Measurements from ENCODE around the gene EVPL.
"Not testable (repeated sequence)": the region's sequence is repeated elsewhere in the genome, so short reads cannot be mapped to it uniquely, and the experiment has no call there.

Gene EVPL

DNA sequence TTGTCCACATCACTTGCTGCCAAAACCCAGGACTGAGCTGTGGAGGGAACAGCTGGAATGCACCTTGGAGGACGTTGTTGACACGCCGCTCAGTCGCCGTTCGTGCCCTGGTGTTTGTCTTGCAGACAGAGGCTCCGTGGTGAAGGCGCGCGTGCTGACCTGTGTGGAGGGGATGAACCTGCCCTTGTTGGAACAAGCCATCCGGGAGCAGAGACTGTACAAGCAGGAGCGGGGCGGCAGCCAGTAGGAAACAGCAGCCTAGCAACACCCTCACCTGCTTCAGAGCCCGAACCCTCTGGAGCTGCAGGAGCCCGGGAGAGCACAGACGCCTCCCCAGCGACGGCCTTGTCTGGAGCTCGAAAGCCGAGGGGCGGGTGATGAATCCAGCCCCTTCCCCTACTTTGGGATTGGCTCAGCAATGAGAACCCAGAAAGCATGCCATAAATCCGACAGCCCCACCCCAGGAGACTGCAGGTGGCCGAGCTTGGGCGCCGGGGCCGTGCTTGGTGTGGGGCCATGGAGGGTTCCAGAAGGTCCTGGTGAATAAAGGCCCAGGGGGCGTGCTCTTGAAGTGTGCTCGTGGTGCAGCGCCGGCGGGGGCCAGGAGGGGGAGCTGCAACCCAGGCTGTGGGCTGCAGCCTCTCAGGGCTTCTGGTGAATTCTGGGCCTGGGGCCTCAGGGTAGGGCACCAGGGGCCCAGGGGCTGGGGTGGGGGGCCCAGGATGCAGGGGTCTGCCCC lies 26.9 kb downstream of the EVPL start:
- peak in 1 of 2 donors; percentile 24 for DNase-seq (ENCODE audit: low read depth in 2 of 2, low spot score in 1 of 2)

DNA sequence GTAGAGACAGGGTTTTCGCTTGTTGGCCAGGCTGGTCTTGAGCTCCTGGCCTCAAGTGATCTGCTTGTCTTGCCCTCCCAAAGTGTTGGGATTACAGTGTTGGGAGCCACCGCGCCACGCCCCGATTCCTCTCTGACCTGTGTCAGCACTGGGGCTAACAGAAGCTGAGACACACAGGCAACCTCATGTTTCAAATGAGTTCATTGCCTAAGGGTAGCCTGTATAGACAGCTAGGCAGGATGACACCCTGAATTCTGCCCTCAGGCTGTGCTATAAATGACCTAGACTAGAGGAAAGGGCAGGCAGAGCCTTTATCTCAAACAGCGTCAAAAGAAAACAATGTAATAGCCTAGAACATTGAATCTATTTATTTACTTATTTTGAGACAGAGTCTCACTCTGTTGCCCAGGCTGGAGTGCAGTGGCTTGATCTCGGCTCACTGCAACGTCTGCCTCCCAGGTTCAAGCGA lies 28.7 kb downstream of the EVPL start:
- no peak for DNase-seq (ENCODE audit: low read depth in 2 of 2, low spot score in 1 of 2)

DNA sequence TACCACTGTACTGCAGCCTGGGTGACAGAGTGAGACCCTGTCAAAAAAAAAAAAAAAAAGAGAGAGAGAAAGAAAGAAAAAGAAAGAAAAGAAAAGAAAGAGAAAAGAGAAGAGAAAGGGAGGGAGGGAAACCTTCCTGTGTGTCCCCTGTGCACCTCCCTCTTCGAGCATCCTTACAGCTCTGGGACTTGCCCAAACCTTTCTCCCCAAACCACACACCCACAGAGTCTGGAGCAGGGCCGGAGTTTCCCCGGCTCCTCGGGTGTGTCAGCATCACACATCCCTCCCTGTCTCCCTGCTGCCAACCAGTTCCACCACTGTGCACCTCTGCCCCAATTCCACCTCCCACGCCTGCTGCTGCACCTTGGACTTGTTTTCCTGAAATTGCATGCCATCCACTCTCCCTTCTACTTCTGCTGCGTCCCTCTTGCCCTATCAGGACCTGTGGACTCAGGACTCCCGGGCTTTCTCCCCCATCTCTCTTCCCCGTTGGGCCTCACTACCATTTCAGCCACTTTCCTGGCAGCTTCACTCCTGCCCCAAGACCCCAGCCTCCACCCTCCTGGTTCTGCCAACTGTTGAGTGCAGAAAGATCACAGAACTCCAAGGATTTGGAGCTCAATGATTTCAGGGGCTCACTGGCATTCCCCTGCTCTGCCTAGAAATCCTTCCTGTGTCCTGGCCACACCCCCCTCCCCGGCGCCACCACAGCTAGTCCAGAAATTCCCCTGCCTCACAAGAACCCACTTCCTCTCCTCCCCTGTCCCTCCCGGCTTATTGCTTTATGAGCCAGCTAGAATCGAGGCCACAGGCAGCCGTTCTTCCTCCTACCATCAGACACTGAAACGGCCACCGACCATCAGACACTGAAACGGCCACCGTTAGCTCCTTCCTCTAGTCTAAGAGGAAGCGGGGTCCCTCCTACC lies 30.2 kb downstream of the EVPL start:
- DNase-seq (ENCODE audit: low read depth in 2 of 2, low spot score in 1 of 2) = no peak

DNA sequence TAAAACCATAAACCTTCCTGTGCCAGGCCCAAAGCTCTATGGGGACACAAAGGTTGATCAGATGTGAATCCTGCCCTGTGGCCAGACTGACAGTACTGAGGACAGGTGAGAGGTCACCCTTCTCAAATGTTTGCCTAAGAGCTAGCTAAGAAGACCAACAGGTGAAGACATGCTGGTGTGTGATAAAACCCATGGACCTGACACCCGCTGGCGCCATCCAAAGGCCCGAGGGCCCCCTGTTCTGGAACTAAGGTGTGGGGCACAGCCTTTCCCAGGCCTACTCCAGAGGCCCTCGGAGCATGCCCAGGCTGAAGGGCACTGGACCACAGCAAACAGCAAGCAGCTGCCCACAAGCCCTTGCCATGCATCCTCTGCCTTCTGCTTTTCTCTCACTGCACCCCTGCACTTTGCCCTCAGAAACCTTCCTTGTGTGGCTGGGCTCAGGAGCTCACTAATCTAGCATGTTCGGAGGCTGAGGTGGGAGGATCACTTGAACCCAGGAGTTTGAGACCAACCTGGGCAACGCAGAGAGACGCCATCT lies 31.7 kb downstream of the EVPL start:
- DNase-seq (ENCODE audit: low read depth in 2 of 2, low spot score in 1 of 2) = no peak

DNA sequence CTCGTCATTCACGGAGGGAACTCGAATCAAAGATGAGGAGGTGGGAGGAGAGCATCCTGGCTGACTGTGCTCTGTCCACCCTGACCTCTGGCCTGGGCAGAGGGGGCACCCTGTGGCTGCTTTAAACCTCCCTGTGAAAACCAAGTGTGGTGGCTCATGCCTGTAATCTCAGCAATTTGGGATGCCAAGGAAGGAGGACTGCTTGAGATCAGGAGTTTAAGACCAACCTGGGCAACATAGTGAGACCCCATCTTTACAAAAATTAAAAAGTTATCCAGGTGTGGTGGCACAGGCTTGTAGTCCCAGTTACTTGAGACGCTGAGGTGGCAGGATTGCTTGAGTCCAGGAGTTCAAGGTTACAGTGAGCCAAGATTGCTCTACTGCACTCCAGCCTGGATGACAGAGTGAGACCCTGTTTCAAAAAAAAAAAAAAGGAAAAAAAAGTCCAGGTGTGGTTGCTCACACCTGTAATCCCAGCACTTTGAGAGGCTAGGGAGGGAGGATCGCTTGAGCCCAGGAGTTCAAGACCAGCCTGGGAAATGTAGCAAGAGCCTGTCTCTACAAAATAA lies 32.2 kb downstream of the EVPL start:
- no peak for DNase-seq (ENCODE audit: low read depth in 2 of 2, low spot score in 1 of 2)

DNA sequence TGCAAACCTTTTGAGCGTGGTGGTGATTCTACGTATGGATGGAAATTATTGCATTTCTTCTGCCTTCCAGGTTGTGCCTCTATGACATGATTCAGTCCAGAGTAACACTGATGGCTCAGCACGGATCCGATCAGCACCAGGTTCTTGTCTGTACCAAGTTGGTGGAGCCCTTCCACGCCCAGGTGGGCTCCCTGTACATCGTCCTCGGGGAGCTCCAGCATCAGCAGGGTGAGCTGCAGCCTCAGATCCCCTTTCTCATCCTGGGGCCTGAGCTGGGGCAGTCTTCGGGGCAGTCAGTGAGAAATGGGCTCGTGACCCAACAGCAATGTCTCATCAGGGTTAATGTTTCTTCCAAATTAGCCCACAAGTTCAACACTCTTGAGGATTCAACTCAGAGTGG lies 35.7 kb downstream of the EVPL start:
- no peak for DNase-seq (ENCODE audit: low read depth in 2 of 2, low spot score in 1 of 2)

DNA sequence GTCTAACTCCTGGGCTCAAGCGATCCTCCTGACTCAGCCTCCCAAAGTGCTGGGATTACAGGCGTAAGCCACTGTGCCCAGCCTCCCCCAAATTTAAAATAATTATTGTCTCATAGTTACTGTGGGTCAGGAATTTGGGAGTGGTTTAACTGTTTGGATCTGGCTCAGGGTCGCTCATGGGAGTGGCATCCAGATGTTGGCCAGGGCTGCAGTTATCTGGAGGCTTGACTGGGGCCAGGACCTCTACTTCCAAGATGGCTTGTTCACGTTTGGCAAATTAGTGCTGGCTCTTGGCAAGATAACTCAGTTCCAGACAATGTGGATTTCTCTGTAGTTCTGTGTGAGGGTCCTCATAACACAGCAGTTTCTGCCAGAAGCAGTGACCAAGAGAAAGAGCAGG lies 40.1 kb downstream of the EVPL start:
- DNase-seq (ENCODE audit: low read depth in 2 of 2, low spot score in 1 of 2) = no peak

DNA sequence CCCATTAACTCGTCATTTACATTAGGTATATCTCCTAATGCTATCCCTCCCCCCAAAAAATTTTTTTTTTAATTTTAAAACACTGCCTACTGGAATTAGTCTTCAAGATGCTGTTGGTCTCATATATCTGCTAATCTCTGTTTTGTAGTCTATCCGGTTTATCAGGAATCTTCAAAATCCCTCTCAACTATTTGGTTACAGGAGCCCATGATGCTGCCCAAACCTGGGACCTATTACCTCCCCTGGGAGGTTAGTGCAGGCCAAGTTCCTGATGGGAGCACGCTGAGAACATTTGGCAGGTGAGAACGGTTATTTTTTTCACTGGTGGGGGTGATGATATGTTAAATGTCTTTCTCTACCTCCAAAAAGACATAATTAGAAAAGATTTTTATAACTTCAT lies 41.1 kb downstream of the EVPL start:
- no peak for DNase-seq (ENCODE audit: low read depth in 2 of 2, low spot score in 1 of 2)

DNA sequence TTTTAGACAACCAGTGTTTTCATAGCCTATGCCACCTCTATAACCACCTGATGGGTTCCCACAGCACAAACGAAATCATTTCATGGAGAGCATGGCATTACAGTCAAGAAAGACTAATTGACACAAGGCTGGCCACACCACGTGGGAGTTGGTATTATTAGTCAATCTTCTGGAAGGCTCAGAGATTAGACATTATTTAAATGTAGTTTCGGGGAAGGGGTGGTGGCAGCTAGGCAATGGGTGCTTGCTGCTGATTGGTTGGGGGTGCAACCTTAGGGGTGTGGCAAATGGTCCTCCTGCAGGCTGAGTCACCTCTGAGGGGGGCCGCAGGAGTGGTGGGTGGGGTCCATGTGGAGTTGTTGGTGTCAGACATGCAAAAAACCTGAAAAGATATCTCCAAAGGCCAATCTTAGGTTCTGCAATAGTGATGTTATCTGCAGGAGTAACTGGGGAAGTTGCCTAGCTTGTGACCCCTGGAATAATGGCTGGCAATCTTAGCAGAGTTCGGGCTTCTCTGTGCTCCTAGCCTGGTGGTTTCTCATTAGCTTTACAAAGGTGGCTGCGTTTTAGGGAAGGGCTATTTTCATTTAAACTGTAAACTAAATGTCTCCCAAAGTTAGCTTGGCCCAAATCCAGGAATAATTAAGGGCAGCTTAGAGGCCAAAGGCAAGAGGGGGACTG lies 43.5 kb downstream of the EVPL start:
- DNase-seq (ENCODE audit: low read depth in 2 of 2, low spot score in 1 of 2) = no peak

DNA sequence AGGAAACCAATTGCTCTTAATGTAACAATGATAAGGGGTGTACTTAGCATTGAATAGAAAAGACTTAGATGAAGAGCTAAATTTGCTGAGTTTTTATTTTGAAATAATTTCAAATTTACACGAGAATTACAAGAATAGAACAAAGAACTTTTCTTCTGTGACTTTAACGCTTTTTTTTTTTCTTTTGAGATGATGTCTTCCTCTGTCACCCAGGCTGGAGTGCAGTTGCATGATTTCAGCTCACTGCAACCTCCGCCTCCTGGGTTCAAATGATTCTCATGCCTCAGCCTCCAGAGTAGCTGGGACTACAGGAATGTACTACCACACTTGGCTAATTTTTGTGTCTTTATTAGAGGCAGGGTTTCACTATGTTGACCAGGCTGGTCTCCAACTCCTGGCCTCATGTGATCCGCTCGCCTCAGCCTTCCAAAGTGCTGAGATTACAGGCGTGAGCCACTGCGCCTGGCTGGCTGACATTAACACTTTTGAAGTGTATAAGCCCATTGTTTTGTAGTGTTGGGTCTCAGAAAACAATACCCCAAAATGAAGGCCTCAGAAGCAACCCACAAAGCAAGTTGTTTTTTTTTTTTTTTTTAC lies 46.0 kb downstream of the EVPL start:
- DNase-seq (ENCODE audit: low read depth in 2 of 2, low spot score in 1 of 2) = no peak

DNA sequence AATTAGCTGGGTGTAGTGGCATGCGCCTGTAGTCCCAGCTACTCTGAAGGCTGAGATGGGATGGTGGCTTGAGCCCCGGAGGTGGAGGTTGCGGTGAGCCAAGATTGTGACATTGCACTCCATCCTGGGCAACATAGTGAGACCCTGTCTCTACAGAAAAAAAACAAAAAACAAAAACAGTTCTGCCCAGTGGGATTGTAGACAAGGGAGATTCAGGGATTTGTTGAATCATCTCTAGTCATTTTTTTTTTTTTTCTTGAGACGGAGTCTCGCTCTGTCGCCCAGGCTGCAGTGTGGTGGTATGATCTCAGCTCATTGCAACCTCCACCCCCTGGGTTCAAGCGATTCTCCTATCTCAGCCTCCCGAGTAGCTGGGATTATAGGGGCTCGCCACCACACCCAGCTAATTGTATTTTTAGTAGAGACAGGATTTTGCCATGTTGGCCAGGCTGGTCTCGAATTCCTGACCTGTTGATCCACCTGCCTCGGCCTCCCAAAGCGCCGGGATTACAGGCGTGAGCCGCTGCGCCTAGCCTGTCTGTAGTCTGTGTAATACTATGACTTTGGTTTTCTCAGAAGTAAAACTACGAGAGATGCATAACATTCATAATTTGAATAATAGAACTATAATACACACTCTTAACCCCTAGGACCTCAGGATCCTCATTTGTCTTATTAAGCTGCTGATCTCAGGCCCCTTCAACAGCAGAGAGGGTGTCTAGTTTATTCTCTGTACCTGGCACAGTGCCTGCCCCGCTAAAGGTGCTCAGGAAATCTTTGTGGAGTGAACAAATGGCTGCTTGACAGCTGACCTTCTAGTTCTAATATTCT lies 46.7 kb downstream of the EVPL start:
- no peak for DNase-seq (ENCODE audit: low read depth in 2 of 2, low spot score in 1 of 2)

DNA sequence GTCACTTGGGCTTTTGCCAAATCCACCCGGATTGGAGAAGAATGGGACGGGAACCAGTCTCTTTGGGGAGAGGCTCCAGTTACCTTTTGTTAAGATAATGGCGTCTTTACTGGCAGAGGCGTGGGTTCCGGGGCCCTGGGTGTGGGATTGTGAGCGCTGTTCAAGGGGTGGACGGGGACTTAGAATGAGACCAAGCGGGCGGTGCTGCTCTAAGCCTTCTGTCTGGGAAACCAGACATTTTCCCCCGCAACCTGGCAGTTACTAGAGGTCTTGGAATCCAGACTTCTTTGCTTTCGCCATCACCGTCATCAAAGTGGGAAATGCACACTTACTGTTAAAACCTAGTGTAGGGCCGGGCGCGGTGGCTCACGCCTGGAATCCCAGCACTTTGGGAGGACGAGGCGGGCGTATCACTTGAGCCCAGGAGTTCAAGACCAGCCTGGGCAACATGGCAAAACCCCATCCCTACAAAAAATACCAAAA lies 47.4 kb downstream of the EVPL start:
- DNase-seq (ENCODE audit: low read depth in 2 of 2, low spot score in 1 of 2) = no peak

DNA sequence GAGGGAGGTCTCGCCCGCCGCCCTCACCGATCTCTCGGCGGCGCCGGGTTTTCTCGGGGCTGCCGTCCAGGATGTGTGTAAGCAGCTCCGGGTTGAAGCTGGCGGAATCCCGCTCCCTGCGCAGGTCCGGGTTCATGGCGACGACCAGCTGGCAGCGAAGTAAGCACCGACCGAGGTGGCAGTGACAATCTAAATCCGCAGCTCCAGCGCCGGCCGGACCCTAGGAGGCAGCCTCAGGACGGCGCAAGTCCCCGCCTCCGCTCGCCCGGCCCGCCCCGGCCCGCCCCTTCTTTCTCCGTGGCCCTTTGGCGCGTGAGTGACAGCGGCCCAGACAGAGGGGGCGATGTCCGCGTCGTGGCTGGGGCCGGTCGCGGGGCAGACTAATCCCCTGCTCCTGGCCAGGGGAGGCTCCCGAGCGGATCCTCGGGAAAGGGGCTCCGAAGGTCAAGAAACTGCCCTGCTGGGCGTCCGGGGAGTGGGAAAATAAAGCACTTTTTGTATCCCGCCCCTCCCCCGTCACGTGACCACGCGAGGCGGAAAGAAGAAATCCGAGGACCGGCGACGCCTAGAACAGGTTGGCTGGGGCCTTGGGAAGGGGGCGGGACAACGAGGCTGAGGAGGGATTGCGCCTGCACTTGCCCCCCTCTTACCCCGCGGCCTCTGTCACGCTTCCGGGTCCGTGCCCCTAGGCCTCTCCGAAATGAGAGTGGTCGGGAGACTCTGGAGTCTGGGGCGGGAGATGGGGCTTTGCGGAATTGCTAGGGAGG lies 48.0 kb downstream of the EVPL start, which contains the start of the genes ACOX1 and TEN1:
ACOX1 (minus strand) TSS at position 229 of the 767 bp plus-strand sequence; CDS start at position 136, 93 bp downstream.
TEN1 (plus strand) TSS at position 303 of the 767 bp plus-strand sequence. CDS start 6,953 bp downstream, outside the sequence.
- peak; percentile 92 to 94 for DNase-seq (ENCODE audit: low read depth in 2 of 2, low spot score in 1 of 2)

DNA sequence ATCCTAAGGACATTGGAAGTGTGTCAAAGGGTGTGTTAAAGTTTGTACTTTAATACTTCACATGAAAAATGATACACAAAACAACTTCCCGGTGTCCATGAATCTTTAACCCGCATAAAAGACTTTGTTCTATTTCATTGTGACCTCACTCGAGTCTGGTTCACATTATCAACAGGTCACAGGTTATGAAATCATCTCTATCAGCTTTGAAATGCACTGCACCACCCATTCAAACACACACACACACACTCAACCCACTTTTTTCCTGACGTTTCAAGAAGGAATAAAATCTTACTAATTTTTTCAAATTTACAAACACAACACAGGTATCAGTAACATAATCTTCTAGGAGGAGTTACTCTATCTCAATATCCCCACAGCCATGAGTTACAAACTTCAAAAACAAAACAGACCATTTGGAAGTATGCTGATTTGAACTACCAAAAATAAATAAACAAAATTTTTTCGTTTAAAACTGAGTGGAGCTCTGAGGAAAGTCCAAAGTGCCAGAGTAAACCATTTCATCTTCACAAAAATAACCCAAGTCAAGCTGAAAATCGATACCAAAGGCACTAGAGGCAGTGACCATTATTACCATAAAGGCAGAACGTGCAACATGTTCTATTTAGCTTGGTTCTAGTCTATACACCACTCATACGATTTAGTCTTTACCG lies 50.8 kb downstream of the EVPL start:
- no peak for DNase-seq (ENCODE audit: low read depth in 2 of 2, low spot score in 1 of 2)

DNA sequence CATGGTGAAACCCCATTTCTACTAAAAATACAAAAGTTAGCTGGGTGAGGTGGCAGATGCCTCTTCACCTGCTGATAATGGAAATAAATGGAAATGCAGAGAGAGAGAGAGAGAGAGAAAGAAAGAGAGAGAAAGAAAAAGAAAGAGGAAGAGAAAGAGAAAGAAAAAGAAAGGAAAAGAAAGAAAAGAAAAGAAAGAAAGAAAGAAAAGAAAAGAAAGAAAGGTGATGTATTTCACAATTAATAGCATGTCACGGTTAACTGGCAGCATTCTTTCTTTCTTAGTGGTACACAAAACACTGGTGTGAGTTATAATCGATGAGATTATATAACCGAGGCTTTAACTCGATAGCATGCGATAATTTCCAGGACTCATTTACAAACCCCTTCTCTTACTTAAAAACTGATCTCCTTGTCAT lies 51.3 kb downstream of the EVPL start:
- no peak for DNase-seq (ENCODE audit: low read depth in 2 of 2, low spot score in 1 of 2)

DNA sequence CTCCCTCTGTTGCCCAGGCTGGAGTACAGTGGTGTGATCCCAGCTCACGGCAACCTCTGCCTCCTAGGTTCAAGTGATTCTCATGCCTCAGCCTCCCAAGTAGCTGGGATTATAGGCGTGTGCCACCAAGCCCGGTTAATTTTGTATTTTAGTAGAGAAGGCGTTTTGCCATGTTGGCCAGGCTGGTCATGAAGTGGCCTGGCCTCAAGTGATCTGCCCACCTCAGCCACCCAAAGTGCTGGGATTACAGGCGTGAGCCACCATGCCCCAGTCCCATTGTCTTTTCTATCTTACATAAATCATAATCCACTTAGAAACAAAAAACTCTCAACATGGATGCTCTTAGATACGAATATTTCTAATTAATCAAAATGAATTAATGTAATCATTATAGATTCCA lies 51.9 kb downstream of the EVPL start:
- DNase-seq (ENCODE audit: low read depth in 2 of 2, low spot score in 1 of 2) = not testable (repeated sequence)

DNA sequence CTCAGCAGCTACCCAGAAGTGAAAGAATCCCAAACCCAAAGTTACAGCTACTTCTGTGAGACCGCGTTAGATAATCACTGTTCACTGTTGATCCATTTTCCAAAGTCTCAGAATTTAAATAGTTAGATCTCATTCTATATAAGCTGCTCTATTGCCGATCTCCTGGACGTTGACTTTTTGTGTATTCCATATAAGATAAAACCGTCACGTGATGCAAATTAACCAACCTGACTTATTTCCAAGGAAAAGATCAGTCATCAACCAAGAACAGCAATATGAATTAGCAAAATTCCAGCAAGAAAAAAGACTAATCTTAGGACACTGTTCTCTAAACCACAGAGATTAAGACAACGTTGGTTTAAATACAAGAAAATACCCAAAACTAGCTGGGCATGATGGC lies 56.5 kb downstream of the EVPL start:
- DNase-seq (ENCODE audit: low read depth in 2 of 2, low spot score in 1 of 2) = no peak

DNA sequence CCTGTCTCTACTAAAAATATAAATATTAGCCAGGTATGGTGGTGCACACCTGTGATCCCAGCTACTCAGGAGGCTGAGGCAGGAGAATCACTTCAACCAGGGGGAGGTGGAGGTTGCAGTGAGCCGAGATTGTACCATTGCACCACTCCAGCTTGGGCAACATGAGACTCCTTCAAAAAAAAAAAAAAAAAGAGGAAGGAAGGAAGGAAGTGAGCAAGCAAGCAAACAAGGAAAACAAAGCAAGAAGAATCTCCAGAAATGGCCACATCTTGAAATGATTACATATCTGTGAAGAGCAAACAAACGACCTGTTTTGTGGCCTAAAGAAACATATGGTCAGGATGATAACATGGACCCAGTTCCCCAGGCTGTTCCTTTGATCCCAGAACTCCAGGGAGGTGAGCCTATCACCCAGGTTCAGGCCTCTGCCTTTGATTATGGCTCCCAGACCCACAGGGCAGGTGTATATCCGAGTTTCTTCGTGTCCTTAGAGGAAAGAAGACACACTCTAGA lies 57.0 kb downstream of the EVPL start:
- DNase-seq (ENCODE audit: low read depth in 2 of 2, low spot score in 1 of 2) = no peak

All from stimulated activated CD8-positive, alpha-beta memory T cell treated with anti-CD3 and anti-CD28 coated beads, Interleukin-4, amount 100 ng/mL, for 1 hour (primary cell).